ENCODE results near the gene FLNB. TPM values are rescaled to one million over a fixed set of nuclear protein-coding genes. Genes with fewer than 3 reads are reported as not detected.

The FLNB gene
- total RNA-seq, 2 experiments from 2014 or later: 39.7 to 42.1 TPM

GRCh38 chr3:58170376-58170775 lies 162.2 kb downstream of the FLNB start:
- ATAC-seq (ENCODE audit: poor library complexity): no peak
- CTCF ChIA-PET: no interaction called here

DNA sequence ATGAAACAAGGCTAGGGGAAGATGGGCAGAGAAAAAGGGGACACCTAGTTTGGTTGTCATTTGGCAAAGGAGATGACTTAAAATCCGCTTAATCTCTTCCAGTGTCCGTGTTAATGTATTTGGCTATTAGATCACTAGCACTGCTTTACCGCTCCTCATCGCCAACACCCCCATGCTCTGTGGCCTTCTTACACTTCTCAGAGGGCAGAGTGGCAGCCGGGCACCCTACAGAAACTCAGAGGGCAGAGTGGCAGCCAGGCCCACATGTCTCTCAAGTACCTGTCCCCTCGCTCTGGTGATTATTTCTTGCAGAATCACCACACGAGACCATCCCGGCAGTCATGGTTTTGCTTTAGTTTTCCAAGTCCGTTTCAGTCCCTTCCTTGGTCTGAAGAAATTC lies 162.9 kb downstream of the FLNB start:
- Mint-ChIP-seq H3K27ac (no peak overlapping the region), H3K4me3 (no peak overlapping the region), H3K9me3 (no peaks in the 10 kb centered on the region), H3K27me3 (no peaks in the 10 kb centered on the region), H3K4me1 (ENCODE audit: low read depth) (no peaks in the 10 kb centered on the region), H3K36me3 (ENCODE audit: low read depth) (peaks cover 20% of the 10 kb centered on the region)
- H3K27me3 ChIP-seq (ENCODE audit: control insufficient read depth in 1 of 2, insufficient read depth in 2 of 2, low read length in 2 of 2): peaks cover 0 to 5% of the 10 kb centered on the region in 2 experiments
- no peaks in the 10 kb centered on the region for H3K9me3 ChIP-seq (ENCODE audit: control insufficient read depth in 1 of 2, insufficient read depth in 1 of 2, low read length in 2 of 2)
- POLR2A ChIA-PET: no interaction called here
- TF ChIP-seq, protein P1, sequence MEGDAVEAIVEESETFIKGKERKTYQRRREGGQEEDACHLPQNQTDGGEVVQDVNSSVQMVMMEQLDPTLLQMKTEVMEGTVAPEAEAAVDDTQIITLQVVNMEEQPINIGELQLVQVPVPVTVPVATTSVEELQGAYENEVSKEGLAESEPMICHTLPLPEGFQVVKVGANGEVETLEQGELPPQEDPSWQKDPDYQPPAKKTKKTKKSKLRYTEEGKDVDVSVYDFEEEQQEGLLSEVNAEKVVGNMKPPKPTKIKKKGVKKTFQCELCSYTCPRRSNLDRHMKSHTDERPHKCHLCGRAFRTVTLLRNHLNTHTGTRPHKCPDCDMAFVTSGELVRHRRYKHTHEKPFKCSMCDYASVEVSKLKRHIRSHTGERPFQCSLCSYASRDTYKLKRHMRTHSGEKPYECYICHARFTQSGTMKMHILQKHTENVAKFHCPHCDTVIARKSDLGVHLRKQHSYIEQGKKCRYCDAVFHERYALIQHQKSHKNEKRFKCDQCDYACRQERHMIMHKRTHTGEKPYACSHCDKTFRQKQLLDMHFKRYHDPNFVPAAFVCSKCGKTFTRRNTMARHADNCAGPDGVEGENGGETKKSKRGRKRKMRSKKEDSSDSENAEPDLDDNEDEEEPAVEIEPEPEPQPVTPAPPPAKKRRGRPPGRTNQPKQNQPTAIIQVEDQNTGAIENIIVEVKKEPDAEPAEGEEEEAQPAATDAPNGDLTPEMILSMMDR (IDR thresholded peaks at IDR 0.05): no peak
- no peak overlapping the region for H3K27ac ChIP-seq (ENCODE audit: low read depth in 1 of 2, low read length in 2 of 2)
- H3K4me3 ChIP-seq (ENCODE audit: low read length): no peak overlapping the region
- CTCF ChIA-PET: no interaction called here
- peaks cover 11% of the 10 kb centered on the region for H3K36me3 ChIP-seq (ENCODE audit: insufficient read depth, low read length)
- H3K4me1 ChIP-seq (ENCODE audit: insufficient read depth, low read length): no peaks in the 10 kb centered on the region
- intact Hi-C loops (cut with DNase I, micrococcal nuclease): no loop called here
- no peak for DNase-seq
- ATAC-seq (ENCODE audit: poor library complexity): no peak

More at GRCh38 chr3:58170376-58170775, 162.2 kb downstream of the FLNB start:
- H3K9me3 Mint-ChIP-seq: no peaks in the 10 kb centered on the region
- intact Hi-C loops (cut with DNase I, micrococcal nuclease): no loop called here
- no peaks in the 10 kb centered on the region for H3K9me3 ChIP-seq (ENCODE audit: control insufficient read depth in 1 of 2, insufficient read depth in 1 of 2, low read length in 2 of 2)
- H3K4me1 ChIP-seq (ENCODE audit: insufficient read depth, low read length): no peaks in the 10 kb centered on the region
- peaks cover 0 to 2% of the 10 kb centered on the region in 2 experiments for H3K27me3 ChIP-seq (ENCODE audit: control insufficient read depth in 1 of 2, insufficient read depth in 2 of 2, low read length in 2 of 2)
- DNase-seq: no peak
- H3K27ac Mint-ChIP-seq: no peak overlapping the region
- POLR2A ChIA-PET: no interaction called here
- peaks cover 11% of the 10 kb centered on the region for H3K36me3 ChIP-seq (ENCODE audit: insufficient read depth, low read length)
- H3K4me3 ChIP-seq (ENCODE audit: low read length): no peak overlapping the region
- H3K36me3 Mint-ChIP-seq (ENCODE audit: low read depth): peaks cover 24% of the 10 kb centered on the region
- H3K27ac ChIP-seq (ENCODE audit: low read depth in 1 of 2, low read length in 2 of 2): no peak overlapping the region
- no peaks in the 10 kb centered on the region for H3K27me3 Mint-ChIP-seq
- TF ChIP-seq, protein P1 (IDR thresholded peaks at IDR 0.05): no peak
- H3K4me3 Mint-ChIP-seq: no peak overlapping the region
- no peaks in the 10 kb centered on the region for H3K4me1 Mint-ChIP-seq (ENCODE audit: low read depth)

DNA sequence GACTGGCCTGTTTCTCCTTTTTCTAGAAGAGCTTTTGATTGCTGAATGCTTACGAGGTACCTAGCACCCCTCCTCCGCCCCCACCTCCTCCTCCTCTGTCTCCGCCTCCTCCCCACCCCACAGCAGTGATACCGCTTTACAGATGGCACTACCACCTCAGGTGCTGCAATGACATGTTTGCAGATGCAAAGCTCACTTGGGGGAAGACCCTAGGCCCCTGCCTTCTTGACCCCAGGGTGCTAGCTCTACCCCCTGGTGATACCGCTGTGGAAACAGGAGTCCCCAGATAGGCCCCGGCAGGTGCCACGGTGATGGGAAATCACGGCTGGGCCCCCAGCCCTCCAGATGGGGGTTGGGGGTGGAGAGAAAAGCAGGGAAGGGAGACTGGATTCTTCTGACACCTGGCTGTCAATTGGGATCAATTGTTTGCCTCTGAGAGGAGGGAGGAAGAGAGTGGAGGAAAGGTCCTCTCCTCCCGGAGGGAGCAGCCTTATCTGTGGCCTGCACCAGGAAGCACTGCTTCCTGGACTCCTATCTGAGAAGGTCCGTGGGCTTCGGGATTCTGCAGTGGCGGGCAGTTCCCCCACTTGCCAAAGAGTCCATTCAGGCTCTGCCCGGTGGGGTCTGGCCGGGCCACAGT lies 164.9 kb downstream of the FLNB start:
- Mint-ChIP-seq H3K36me3 (ENCODE audit: low read depth) (peaks cover 13% of the 10 kb centered on the region), H3K27ac (no peak overlapping the region), H3K4me3 (no peak overlapping the region), H3K27me3 (no peaks in the 10 kb centered on the region), H3K9me3 (no peaks in the 10 kb centered on the region), H3K4me1 (ENCODE audit: low read depth) (peaks cover 5% of the 10 kb centered on the region)
- TF ChIP-seq, protein P1 (IDR thresholded peaks at IDR 0.05): no peak
- no peak for DNase-seq
- ATAC-seq (ENCODE audit: poor library complexity): no peak
- H3K4me1 ChIP-seq (ENCODE audit: insufficient read depth, low read length): peaks cover 9% of the 10 kb centered on the region
- peaks cover 0 to 5% of the 10 kb centered on the region in 2 experiments for H3K27me3 ChIP-seq (ENCODE audit: control insufficient read depth in 1 of 2, insufficient read depth in 2 of 2, low read length in 2 of 2)
- intact Hi-C loops (cut with DNase I, micrococcal nuclease): no loop called here
- POLR2A ChIA-PET: interaction anchor here (0.9 kb wide), 1 partner anchor 165 kb away, joined by 3 read pairs; the partner anchor contains the start of gene FLNB
- CTCF ChIA-PET: interaction anchor here (1.3 kb wide), 1 partner anchor 165 kb away, joined by 5 read pairs; the partner anchor contains the start of gene FLNB
- H3K9me3 ChIP-seq (ENCODE audit: control insufficient read depth in 1 of 2, insufficient read depth in 1 of 2, low read length in 2 of 2): no peaks in the 10 kb centered on the region
- no peak overlapping the region for H3K4me3 ChIP-seq (ENCODE audit: low read length)
- H3K27ac ChIP-seq (ENCODE audit: low read depth in 1 of 2, low read length in 2 of 2): no peak overlapping the region
- peaks cover 9% of the 10 kb centered on the region for H3K36me3 ChIP-seq (ENCODE audit: insufficient read depth, low read length)
